ENCODE measurements around the gene GNG8.

DNA sequence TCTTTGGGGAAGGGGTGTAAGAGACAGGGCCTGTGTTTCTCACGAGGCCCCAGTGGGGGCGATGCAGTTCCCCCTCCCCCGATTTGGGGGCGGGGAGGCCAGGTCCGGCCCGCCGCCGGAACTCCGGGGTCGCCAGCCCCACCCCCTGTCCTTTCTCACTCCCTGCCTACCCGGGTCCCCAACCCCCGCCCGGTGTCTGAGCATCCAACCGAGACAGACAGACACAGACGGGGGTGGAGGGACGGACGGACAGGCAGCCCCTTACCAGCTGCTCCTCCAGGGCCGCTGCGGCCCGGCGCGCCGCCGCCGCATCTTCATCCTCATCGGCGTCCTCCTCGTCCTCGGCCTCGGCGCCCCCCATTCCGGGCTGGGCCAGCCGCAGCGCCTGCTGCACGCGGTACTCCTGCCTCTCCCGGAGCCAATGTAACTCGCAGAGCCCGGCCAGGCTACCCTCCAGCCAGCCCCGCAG, 24.6 kb upstream of the GNG8 start:
- TF ChIP-seq, protein P1, sequence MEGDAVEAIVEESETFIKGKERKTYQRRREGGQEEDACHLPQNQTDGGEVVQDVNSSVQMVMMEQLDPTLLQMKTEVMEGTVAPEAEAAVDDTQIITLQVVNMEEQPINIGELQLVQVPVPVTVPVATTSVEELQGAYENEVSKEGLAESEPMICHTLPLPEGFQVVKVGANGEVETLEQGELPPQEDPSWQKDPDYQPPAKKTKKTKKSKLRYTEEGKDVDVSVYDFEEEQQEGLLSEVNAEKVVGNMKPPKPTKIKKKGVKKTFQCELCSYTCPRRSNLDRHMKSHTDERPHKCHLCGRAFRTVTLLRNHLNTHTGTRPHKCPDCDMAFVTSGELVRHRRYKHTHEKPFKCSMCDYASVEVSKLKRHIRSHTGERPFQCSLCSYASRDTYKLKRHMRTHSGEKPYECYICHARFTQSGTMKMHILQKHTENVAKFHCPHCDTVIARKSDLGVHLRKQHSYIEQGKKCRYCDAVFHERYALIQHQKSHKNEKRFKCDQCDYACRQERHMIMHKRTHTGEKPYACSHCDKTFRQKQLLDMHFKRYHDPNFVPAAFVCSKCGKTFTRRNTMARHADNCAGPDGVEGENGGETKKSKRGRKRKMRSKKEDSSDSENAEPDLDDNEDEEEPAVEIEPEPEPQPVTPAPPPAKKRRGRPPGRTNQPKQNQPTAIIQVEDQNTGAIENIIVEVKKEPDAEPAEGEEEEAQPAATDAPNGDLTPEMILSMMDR (IDR thresholded peaks at IDR 0.05; ENCODE audit: low read depth, low read length): peak; percentile 19; the same call in 1 of the 2 replicates
- no peak for TF ChIP-seq EZH2phosphoT487 (IDR thresholded peaks at IDR 0.05; ENCODE audit: low read depth)

Data from OCI-LY3 (cell line).